ENCODE data around the gene MRGPRD. TPM values are rescaled to one million over a fixed set of nuclear protein-coding genes. Genes with fewer than 3 reads are reported as not detected.

The MRGPRD gene
- total RNA-seq, 1 experiment from 2014 or later: not detected

GRCh38 chr11:68932933-68933577 is 47.7 kb downstream of the MRGPRD start:
- Histone ChIP-seq H3K36me3 (ENCODE audit: insufficient read depth, low read length) (no peaks in the 10 kb centered on the region), H2AFZ (ENCODE audit: low read length) (no peak overlapping the region), H3K9me3 (ENCODE audit: low read length) (no peaks in the 10 kb centered on the region), H3K4me2 (ENCODE audit: low read depth, low read length, poor library complexity, severe bottlenecking) (no peak overlapping the region), H3K9ac (ENCODE audit: low read length) (no peak overlapping the region), H3K9me2 (replicated peaks; ENCODE audit: insufficient read depth, low read length) (no peaks in the 10 kb centered on the region), H3K27me3 (ENCODE audit: low read length) (no peaks in the 10 kb centered on the region), H4K20me1 (ENCODE audit: insufficient read depth, low read depth, low read length) (no peaks in the 10 kb centered on the region), H3K27ac (ENCODE audit: low read length) (no peak overlapping the region), H3K4me3 (ENCODE audit: low read length) (no peak overlapping the region), H3K79me2 (ENCODE audit: low read length) (0 out of 2 replicates have a peak, but pooled peaks cover 2% of the 10 kb centered on the region), H3K4me1 (ENCODE audit: low read length) (no peaks in the 10 kb centered on the region)
- DNase-seq: no peak

- Histone ChIP-seq H3K4me3 (ENCODE audit: low read length) (no peak overlapping the region), H2AFZ (ENCODE audit: low read length) (no peak overlapping the region), H3K9me2 (replicated peaks; ENCODE audit: insufficient read depth, low read length) (no peaks in the 10 kb centered on the region), H3K4me2 (ENCODE audit: low read depth, low read length, poor library complexity, severe bottlenecking) (no peak overlapping the region), H3K9me3 (ENCODE audit: low read length) (no peaks in the 10 kb centered on the region), H3K36me3 (ENCODE audit: insufficient read depth, low read length) (no peaks in the 10 kb centered on the region), H3K27me3 (ENCODE audit: low read length) (no peaks in the 10 kb centered on the region), H3K79me2 (ENCODE audit: low read length) (0 out of 2 replicates have a peak, but pooled peaks cover 2% of the 10 kb centered on the region), H3K9ac (ENCODE audit: low read length) (no peak overlapping the region), H3K27ac (ENCODE audit: low read length) (no peak overlapping the region), H4K20me1 (ENCODE audit: insufficient read depth, low read depth, low read length) (no peaks in the 10 kb centered on the region), H3K4me1 (ENCODE audit: low read length) (peaks cover 5% of the 10 kb centered on the region)
- DNase-seq: no peak
Measured at GRCh38 chr11:68932358-68932757, 48.4 kb downstream of the MRGPRD start.

GRCh38 chr11:68931911-68932310 is 48.9 kb downstream of the MRGPRD start:
- no peak overlapping the region for H3K27ac ChIP-seq (ENCODE audit: low read length)
- no peaks in the 10 kb centered on the region for H3K27me3 ChIP-seq (ENCODE audit: low read length)
- H3K4me2 ChIP-seq (ENCODE audit: low read depth, low read length, poor library complexity, severe bottlenecking): no peak overlapping the region
- no peak overlapping the region for H3K4me3 ChIP-seq (ENCODE audit: low read length)
- H3K36me3 ChIP-seq (ENCODE audit: insufficient read depth, low read length): no peaks in the 10 kb centered on the region
- no peaks in the 10 kb centered on the region for H3K9me2 ChIP-seq (replicated peaks; ENCODE audit: insufficient read depth, low read length)
- H4K20me1 ChIP-seq (ENCODE audit: insufficient read depth, low read depth, low read length): no peaks in the 10 kb centered on the region
- no peak for DNase-seq
- no peak overlapping the region for H3K9ac ChIP-seq (ENCODE audit: low read length)
- H3K79me2 ChIP-seq (ENCODE audit: low read length): 0 out of 2 replicates have a peak, but pooled peaks cover 2% of the 10 kb centered on the region
- H3K4me1 ChIP-seq (ENCODE audit: low read length): peaks cover 9% of the 10 kb centered on the region
- no peak overlapping the region for H2AFZ ChIP-seq (ENCODE audit: low read length)
- no peaks in the 10 kb centered on the region for H3K9me3 ChIP-seq (ENCODE audit: low read length)

- no peak for DNase-seq
- Histone ChIP-seq H3K27ac (ENCODE audit: low read length) (no peak overlapping the region), H3K4me1 (ENCODE audit: low read length) (peaks cover 10% of the 10 kb centered on the region), H3K9ac (ENCODE audit: low read length) (no peak overlapping the region), H3K4me3 (ENCODE audit: low read length) (no peak overlapping the region), H4K20me1 (ENCODE audit: insufficient read depth, low read depth, low read length) (no peaks in the 10 kb centered on the region), H3K36me3 (ENCODE audit: insufficient read depth, low read length) (peaks cover 3% of the 10 kb centered on the region; the same call in 1 of the 2 replicates), H2AFZ (ENCODE audit: low read length) (no peak overlapping the region), H3K9me2 (replicated peaks; ENCODE audit: insufficient read depth, low read length) (no peaks in the 10 kb centered on the region), H3K27me3 (ENCODE audit: low read length) (no peaks in the 10 kb centered on the region), H3K4me2 (ENCODE audit: low read depth, low read length, poor library complexity, severe bottlenecking) (no peak overlapping the region), H3K9me3 (ENCODE audit: low read length) (no peaks in the 10 kb centered on the region), H3K79me2 (ENCODE audit: low read length) (0 out of 2 replicates have a peak, but pooled peaks cover 2% of the 10 kb centered on the region)
Measured at GRCh38 chr11:68930991-68931855, 49.6 kb downstream of the MRGPRD start.

Other genes starting within 250 kb of the MRGPRD start
- gene TESMIN, start 229.5 kb downstream of the MRGPRD start, total RNA-seq (2014; rRNA removed; shearing (Covaris generic); ENCODE audit: low replicate concordance): 0.36 TPM in 1 of 2 replicates, not detected in the other
- gene CPT1A, start 139.1 kb downstream of the MRGPRD start, total RNA-seq (2014; rRNA removed; shearing (Covaris generic); ENCODE audit: low replicate concordance): 13.1 and 15.2 TPM in 2 replicates
- 88.3 and 121 TPM in 2 replicates for gene MRPL21, start 77.2 kb downstream of the MRGPRD start, total RNA-seq (2014; rRNA removed; shearing (Covaris generic); ENCODE audit: low replicate concordance)
- gene IGHMBP2, start 77.1 kb downstream of the MRGPRD start, total RNA-seq (2014; rRNA removed; shearing (Covaris generic); ENCODE audit: low replicate concordance): 6.3 and 21.5 TPM in 2 replicates
- not detected in 2 replicates for gene MRGPRF, start 32.3 kb upstream of the MRGPRD start, total RNA-seq (2014; rRNA removed; shearing (Covaris generic); ENCODE audit: low replicate concordance)
- 37.6 and 49.3 TPM in 2 replicates for gene TPCN2, start 67.9 kb upstream of the MRGPRD start, total RNA-seq (2014; rRNA removed; shearing (Covaris generic); ENCODE audit: low replicate concordance)
- gene SMIM38, start 174.9 kb upstream of the MRGPRD start, total RNA-seq (2014; rRNA removed; shearing (Covaris generic); ENCODE audit: low replicate concordance): 0.47 TPM in 1 of 2 replicates, not detected in the other

Measured in Karpas-422 (cell line).